Activated CD8-positive, alpha-beta memory T cell treated with anti-CD3 and anti-CD28 coated beads, Interleukin-2, amount 50 U/mL, for 48 hours (primary cell): Measurements from ENCODE around the gene CTNNA3.

ENCODE experiments used
- DNase-seq: peaks from one replicate; pipeline ENCODE4 v3.0.0-alpha.2; 2020

Gene CTNNA3

DNA sequence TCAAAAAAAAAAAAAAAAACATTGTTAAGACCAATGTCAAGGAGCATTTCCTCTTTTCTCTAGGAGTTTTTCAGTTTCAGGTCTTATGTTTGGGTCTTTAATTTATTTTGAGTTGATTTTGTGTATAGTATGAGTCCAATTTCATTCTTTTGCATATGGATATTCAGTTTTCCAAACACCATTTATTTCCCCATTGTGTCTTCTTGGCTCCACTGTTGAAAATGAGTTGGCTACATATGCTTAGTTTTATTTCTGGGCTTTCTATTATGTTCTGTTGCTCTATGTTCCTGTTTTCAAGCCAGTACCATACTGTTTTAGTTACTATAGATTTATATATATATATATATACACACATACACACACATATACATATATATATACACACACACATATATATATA is 1506.7 kb downstream of the CTNNA3 start:
- no peak for DNase-seq

DNA sequence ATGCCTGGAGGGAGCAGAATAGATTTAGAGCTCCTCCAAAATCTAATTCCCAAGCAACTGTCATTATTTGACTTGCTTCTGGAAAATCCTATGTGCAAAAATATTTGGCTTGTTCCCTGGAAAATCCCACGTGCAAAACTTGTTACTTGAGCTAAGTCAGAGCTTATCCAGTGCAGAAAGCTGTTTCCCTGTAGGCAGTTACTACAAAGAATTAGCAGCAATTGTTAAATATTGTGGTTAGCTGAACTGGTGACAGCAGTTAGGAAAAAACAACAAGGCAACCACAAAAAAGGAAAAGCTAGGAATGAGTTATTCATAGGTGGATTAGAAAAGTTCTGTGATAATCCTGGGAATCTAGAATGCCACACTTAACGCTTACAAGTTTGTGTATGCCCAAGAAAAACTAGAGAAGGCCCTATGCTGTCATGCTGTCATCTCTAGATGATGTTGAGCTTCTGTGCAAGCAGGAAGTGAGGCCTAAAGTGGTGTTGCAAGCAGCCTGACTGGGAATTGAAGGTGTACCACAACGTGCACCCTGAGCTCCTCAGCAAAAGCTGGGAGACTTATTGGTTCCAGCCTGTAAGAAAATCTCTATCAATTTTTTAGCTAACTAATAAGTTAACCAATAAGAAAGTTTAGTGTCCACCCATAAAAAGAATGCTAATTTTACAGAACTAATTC is 1508.8 kb downstream of the CTNNA3 start:
- no peak for DNase-seq

DNA sequence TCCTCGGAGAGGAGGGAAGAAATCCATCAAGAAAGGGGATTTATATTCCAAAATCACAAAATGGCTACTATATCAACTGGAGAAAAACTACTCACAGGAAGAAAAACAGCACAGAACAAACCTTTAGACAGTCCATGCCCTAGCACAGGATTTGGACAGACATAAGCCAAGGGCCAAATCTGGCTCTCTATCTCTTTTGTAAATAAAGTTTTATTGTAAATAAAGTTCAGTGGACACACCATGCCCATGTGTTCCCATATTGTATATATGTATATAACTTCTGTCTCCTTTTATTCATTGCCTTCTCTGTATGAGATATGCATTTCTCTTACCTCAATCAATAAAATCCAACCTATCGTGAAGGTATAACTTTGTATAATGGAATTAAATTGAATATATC is 1513.0 kb downstream of the CTNNA3 start:
- no peak for DNase-seq

DNA sequence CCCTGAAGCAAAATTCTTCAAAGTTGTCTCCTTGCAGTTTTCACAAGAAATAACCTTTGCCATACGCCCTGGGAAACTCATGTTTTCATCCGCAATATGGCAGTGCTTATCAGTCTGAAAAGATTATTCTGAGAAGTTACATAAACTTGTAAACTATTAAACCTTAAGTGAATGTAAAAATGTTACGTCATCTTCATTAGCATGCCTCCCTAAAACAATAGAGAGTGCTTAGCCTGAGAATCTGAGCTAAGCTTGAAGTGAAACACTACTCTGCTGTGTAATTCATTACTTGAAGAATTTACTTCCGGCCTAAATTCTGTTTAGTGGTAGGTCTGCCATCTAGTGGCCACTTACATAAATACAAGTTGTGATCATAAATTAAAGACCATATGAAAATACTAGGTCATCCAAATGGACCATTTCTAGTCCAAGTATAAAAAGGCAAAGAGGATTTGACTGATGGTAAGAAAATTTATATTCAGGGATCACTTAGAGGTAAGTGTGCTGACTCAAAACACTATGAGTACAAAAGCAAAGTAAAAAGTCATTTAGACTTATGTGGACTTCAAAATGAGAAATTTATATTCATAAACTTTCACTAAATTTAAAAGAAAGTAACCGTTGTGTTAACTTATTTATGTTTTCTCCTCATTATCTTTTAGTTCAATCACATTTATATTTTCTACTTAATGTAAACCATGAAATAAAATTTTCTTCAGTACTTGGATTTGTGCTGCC is 1515.2 kb downstream of the CTNNA3 start:
- no peak for DNase-seq

DNA sequence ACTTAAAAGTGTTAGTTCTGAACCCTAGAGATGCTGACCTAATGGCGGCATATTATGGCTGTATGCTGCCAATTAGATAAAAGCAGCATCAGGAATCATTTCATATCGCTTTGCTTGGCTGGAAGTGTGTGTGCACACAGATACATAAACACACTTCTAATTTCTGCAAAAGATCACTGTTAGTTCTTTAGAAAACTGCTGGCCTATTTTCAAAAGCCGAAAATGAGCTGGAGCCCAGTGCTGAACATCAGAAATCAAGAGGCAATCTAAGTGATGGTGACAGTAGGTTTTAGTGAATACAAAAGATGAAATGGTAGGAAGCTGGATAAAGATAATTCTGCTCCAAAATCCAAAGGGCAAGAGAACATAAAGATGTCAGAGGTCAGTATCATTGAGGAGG is 1516.0 kb downstream of the CTNNA3 start:
- no peak for DNase-seq

DNA sequence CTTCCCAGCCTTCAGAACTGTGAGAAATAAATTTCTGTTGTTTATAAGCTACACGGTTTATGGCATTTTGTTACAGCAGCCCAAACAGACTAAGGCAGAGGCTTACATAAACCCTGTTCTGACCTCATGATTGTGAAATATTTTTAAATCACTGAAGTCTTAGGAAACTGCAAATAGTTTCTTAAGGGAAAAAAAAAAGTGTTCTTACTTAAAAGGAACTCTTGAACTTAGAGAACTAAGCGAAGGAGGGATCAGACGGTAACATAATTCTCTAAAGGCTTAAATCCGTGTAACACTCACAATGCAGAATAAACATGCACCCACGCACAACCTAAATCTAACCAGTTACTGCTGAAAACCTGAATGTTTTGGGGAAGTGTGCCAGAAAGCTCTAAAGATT is 1519.2 kb downstream of the CTNNA3 start:
- DNase-seq, result no peak

DNA sequence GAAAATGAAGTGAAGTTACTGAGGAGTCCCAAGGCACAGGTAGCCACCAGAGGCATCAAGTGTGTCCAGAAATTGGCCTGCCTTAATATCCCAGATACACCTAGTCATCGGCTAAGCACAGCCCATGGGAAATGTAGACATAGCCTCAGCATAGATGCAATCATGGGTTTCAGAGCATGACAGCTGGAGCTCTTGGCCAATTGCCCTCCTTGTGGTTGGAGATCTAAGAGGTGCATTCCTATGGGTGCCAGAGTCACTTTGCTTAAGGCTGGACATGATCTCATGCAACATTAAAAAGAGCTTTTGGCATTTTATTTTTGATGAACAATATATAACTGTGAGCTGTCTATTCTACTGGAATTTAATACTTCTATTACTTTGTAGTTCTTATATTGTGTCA is 1528.2 kb downstream of the CTNNA3 start:
- DNase-seq, result no peak

DNA sequence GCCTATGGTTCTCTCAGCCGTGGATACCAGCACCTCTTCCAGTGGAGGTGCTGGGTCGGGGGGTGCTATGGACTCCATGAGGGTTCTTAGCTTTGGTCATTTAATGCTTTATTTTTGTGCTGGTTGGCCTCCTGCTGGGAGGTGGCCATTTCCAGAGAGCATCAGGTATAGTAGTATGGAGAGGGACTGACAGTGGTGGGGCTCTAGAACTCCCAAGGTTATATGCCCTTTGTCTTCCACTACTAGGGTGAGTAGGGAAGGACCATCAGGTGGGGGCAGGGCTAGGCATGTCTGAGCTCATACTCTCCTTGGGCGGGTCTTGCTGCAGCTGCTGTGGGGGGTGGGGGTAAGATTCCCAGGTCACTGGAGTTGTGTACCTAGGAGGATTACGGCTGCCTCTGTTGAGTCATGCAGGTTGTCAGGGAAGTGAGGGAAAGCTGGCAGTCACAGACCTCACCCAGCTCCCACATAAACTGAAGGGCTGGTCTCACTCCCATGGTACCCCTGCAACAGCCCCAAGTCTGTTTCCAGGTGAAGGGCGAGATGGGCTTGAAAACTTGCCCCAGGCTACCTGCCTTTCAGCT is 1533.3 kb downstream of the CTNNA3 start:
- no peak for DNase-seq

DNA sequence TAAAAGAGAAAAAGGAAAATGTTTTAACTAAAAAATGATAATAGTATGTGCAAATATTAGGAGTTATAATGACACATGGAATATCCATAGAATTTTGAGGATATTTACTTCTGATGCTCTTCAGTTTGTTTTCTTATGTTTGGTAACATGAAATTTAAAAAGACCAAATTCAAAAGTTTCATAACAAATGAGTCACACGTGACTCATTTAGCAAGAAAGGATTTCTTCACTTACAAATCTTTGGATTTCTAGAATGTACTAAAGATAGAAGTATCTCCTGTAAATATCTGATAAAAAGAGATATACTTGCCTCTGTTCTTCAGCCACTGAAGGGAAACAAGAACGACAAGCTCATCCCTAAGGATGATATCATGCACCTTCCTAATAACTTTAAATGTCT is 1544.6 kb downstream of the CTNNA3 start:
- DNase-seq, result no peak

DNA sequence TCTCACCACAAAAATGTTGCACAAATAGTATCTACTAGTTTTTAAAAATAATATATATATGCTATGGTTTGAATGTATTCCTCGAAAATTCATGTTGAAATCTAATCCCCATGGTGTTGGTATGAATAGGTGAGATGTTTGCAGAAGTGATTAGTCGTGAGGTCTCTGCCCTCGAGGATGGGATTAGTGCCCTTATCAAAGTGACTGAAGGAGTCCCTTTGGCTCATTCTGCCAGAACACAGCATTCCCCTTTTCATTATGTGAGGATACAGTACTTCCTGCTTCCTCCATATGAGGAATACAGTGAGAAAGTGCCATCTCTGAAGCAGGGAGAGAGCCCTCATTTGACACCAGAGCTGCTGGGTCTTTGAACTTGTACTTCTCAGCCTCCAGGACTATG is 1547.7 kb downstream of the CTNNA3 start:
- no peak for DNase-seq

DNA sequence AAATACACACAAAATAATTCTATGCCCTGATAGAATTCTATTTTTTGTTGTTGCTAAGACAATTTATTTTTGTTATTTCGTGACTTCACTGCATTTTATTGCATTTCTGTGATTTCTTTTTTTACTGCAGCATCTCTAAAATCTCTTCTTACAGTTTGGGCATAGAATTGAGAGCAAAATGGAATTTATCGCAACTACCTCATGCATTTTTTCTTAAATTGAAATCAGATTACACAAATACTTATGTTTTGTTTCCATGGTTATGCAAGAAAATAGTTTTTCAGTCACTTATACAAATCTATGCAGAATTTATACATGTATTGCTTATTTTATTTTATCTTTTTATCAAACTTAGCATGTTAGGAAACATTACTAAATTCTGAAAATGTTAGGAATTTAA is 1552.0 kb downstream of the CTNNA3 start:
- no peak for DNase-seq

DNA sequence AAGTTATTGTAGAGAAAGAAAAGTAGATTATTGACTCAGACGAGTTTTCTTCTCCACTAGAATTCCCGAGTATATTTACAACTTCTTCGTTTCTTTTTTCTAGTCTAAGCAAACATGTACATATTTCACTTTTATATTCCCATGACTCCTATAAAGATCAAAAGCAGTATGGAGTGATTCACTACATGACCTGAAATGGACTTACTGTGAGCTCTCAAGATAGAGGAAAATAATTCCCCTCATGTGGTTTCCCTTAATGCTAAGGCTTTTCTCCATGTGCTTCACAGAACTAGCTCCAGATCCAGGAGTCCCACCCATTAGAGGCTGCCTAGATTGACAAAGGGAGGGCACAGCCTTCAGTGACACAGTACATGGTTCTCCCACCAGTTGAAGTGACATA is 1593.2 kb downstream of the CTNNA3 start:
- no peak for DNase-seq

DNA sequence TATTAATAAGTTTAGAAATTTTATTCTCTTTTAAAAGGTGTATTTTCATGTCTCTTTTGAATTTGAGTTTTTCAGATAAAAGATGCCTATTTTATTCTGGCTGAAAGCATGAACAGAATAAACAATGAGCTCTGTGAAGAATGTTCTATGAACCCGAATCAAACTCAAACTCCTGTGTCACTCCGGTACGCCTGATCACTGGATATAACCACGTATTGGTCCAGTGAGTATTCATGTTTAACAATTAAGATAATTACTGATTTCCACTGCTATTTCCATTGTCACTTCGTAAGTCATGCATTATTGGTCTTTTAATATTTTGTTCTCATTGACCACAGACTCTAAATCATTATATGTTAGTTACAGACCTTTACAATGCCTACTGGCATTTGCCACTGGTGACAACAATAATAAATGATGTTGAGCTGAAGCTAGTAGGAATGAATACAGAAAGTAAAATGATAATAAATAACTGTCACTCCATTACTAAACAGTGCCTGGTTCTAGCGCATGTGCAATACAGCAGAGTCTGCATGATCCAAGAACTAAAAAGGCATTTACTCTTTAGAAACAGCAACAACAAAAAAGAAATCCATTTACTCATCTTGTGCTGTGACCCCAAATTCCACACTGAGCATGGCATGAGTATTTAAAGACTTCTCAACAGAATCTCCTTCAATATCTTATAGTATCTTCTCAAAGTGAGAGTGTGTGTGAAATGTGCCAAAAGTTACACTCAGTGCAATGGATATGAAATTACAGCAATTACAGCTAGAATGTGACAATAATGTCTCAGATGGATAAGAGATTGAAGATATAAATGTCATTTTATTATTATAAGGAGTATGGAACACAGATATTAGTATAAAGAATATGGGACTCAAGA is 1597.2 kb downstream of the CTNNA3 start:
- DNase-seq, result no peak

DNA sequence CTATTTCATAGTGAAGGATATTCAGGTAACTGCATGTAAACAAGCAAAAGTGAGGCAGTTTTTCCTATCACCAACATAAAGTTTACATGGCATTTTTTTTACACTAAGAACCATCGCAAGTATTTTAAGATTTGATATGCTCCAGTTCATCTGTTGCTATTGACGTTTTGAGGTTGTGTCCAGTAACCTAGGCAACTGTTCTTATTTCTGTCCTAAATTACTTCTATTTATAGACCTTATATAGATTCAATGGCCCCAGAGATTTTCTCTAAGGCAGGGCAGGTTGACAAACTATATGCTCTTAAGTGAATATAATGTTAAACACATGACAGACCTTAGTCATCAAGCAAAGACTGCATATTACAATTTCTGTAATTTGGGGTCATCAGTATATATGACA is 1600.4 kb downstream of the CTNNA3 start:
- no peak for DNase-seq

DNA sequence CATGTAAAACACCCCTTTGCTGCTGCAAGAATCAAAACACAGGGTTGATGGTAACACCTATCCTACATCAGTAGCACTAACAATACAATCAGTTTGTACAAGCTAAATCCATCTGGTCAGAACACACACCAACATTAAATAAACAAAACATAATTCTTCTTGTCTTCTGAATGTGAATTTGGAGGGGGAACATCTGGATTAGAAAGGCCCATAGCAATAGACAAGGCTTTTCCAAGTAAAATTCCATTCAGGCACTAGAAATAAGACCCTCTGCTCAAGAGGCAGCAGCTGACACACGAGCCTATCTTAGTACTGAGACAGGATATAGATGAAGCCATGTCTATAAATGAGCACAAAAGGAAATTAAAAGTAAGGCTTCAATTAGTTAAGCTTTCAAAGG is 1610.1 kb downstream of the CTNNA3 start:
- DNase-seq, result no peak

DNA sequence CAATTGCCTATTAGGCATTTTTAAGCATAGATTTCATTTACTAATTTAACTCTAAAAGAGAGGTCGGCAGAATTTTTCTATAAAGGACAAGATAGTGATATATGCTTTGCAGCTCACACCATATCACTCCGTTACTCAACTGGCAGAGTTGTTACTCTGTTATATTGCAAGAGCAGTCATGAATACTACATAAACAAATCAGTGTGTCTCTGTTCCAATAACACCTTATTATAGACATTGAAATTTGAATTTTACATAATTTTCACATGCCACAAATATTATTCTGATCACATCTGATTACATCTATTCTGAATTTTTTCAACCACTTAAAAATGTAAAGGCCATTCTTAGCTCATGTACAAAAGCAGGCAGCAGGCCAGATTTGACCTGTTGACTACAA is 1624.1 kb downstream of the CTNNA3 start:
- no peak for DNase-seq

DNA sequence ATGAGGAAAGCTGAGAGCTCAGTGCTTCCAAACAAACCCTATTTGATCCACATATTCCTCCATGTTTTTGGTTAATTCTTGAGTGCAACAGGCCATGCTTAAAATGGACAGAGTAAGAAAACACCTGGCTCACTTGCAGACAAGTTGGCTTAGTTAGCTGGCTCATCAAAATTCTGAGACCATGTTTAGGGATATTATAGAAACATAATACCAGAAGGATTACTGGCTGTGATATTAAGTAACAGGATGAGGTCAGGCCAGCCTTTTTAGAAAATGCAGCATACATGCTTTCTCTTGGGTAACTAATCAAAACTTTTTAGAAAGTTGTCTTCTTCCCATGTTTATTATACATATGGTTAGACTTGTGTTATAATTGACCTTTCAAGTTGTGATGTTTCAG is 1637.4 kb downstream of the CTNNA3 start:
- DNase-seq, result no peak

DNA sequence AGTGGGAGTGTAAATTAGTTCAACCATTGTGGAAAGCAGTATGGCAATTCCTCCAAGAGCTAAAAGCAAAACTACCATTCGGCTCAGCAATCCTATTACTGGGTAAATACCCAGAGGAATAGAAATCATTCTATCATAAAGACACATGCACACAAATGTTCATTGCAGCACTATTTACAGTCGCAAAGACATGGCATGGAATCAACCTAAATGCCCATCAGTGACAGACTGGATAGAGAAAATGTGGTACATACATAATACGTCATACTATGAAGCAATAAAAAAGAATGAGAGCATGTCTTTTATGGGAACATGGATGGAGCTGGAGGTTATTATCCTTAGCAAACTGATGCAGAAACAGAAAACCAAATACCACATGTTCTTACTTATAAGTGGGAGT is 1646.7 kb downstream of the CTNNA3 start:
- no peak for DNase-seq

DNA sequence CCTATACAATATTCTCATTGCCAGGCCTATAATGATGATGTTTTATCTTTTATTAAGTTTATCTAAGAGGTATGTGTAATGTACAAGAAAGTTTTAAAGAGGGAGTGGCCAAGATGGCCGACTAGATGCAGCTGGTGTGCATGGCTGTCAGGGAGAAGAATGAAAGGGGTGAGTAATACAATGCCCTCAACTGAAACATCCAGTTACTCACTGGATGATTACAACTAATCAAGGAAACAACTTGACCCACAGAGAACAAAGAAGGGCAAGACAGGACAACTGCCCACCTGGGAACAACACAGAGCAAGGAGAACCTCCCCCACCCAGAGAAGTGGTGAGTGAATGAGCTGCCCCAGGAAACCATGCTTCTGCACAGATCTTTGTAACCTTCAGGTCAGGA is 1650.1 kb downstream of the CTNNA3 start:
- DNase-seq, result no peak

DNA sequence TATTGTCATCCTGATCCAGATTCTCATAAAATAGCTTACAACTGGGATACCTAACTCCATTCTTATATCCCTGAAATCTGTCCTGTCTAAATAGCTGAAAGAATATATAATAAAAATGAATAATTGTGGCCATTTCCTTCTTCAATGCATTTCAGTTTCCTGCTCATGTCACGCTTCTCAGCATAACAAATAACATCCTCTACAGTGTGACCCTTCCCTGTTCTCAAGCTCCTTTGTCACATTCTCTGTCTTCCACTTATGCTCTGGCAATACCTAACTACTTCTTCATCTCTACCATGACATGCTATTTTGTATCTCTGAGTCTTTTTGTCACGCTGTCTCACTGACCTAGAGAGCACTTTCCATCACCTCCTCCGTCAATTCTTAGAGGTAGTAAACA is 1654.2 kb downstream of the CTNNA3 start:
- DNase-seq, result no peak

DNA sequence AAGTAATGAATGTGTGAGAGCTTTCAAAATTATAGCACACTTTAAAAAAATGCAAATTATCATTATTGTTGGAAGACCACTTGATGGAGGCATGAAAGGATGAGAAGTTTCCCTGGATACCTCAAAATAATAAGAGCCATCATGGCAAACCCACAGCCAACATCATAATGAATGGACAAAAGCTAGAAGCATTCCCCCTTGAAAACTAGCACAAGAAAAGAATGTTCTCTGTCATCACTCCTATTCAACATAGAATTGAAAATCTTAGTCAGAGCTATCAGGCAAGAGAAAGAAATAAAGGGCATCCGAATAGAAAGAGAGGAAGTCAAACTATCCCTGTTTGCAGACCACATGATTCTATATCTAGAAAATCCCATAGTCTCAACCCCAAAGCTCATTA is 1657.4 kb downstream of the CTNNA3 start:
- no peak for DNase-seq

DNA sequence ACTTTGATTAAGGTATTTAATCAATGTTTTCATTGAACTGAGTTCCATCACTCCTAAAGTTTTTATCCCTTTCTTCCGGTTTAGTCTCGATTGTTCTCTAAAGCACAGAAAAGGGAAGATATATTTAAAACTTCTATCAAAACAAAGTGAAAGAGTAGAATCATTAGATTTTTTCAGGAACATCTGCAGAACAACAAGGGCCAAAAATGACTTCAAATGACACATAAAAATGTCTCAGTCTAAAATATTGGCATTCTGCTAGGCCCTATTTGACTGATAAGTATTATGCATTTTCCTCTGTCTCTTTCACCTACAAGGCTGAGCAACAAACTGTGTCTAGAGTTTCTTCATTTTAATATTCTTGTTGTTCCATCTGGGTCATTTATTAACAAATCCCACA is 1669.7 kb downstream of the CTNNA3 start:
- DNase-seq, result no peak

DNA sequence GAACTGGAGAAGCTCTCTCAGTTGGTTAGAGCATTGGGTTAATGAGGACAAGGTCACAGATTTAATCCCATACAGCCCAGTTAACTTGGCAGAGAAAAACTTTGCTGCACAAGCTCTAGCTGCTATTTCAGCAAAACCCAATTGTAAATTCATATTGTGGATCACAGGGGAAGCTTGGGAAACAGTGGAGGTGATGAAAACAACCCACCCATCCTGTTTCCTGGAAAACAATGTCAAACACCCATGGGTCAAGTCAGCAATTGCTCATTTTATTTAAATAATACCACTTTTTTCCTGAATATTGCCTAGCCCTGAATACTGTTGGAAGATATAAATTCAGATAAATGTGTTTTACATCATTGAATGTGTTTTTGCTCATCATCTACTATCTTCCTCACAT is 1670.8 kb downstream of the CTNNA3 start:
- DNase-seq, result no peak

DNA sequence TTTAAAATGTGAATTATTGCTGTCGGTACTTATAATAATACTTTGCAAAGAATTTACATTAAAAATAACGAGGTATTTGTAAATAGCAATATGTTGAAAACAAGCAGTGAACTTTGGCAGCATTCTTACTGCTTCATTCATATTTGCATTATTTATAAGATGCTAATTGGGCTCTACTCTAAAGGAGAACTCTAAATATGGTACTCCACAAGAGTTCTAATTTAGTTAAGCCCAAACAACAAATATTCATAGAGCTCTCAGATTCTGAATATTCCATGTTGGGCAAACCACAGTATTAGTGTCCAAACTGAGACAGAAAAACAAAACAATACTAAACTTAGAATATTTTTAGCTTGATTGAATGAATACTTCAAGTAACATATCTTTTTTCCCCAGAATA is 1674.6 kb downstream of the CTNNA3 start:
- no peak for DNase-seq
